GM12878 (cell line): ENCODE results near the gene FFAR4. TPM values are rescaled to one million over a fixed set of nuclear protein-coding genes. Genes with fewer than 3 reads are reported as not detected.

Source experiments
- ATAC-seq: fragments of 200-7000 bp; cut with Tn5 transposase; 3 replicates; pipeline ENCODE4 v1.9.1; 2020; ENCODE audit warnings: mild to moderate bottlenecking, moderate library complexity
- BruUV-seq: library from RNA; stranded (reverse); fragments of 400-500 nt; replicated peaks from 2 replicates; lab custom pipeline; 2021; lab: Mats Ljungman, UMichigan
- CTCF ChIA-PET: fragments of 300-600 bp; sonication (Branson Sonifier 250); formaldehyde crosslinking; extraction: SDS; loops from one replicate; lab custom pipeline; 2021; ENCODE audit warnings: inconsistent platforms; lab: Yijun Ruan, JAX
- POLR2A ChIA-PET: fragments of 350-600 bp; formaldehyde crosslinking; extraction: SDS; loops from one replicate; lab custom pipeline; 2021; ENCODE audit warnings: inconsistent platforms; lab: Charles Lee
- RAD21 ChIA-PET: fragments of 300-600 bp; sonication (Branson Sonifier 250); formaldehyde crosslinking; loops from one replicate; lab custom pipeline; 2023; ENCODE audit warnings: antibody characterized with exemption; ENCODE audit not compliant: unreplicated experiment; lab: Charles Lee
- SMC1A ChIA-PET: fragments of 300-600 bp; sonication (Branson Sonifier 250); formaldehyde crosslinking; loops from one replicate; lab custom pipeline; 2023; ENCODE audit not compliant: unreplicated experiment, uncharacterized antibody; lab: Charles Lee
- DNase-seq: peaks from one replicate; pipeline ENCODE4 v3.0.0-alpha.2; 2011; ENCODE audit warnings: low read depth, low spot score
- FAIRE-seq: peaks from 3 replicates; lab custom pipeline; 2011; peaks lifted over from hg19 to GRCh38; lab: Jason Lieb, UNC
- H2AFZ ChIP-seq: 2 replicates; pipeline ENCODE4 v1.6.0; 2011; ENCODE audit warnings: low read depth, low read length, control low read depth; ENCODE audit not compliant: control insufficient read depth
- H3K27ac ChIP-seq: 2 replicates; pipeline ENCODE4 v1.5.1; 2011; ENCODE audit warnings: control low read depth; ENCODE audit not compliant: control insufficient read depth, insufficient read depth
- H3K27me3 ChIP-seq, 2 experiments: replicated peaks in 1 of 2; 2 replicates each; pipeline versions ENCODE4 v1.6.0 to v1.6.1; 2011; ENCODE audit warnings: low read length in 1 of 2; ENCODE audit not compliant: control insufficient read depth in 2 of 2, insufficient read depth in 2 of 2
- H3K36me3 ChIP-seq, 2 experiments: 2 replicates each; pipeline ENCODE4 v1.5.1; 2011; ENCODE audit warnings: low read length in 1 of 2; ENCODE audit not compliant: control insufficient read depth in 2 of 2, insufficient read depth in 2 of 2
- H3K4me1 ChIP-seq: 2 replicates; pipeline ENCODE4 v1.6.1; 2011; ENCODE audit warnings: mild to moderate bottlenecking, low read length, moderate library complexity, mixed read lengths; ENCODE audit not compliant: control insufficient read depth, insufficient read depth
- H3K4me2 ChIP-seq: 2 replicates; pipeline ENCODE4 v1.6.0; 2011; ENCODE audit warnings: control low read depth; ENCODE audit not compliant: control insufficient read depth, insufficient read depth
- H3K4me3 ChIP-seq: fragments of 200-600 bp; sonication (generic); 2 replicates; pipeline ENCODE4 v1.5.1; 2016
- H3K79me2 ChIP-seq: 2 replicates; pipeline ENCODE4 v1.6.0; 2011; ENCODE audit warnings: low read length; ENCODE audit not compliant: control insufficient read depth, insufficient read depth
- H3K9ac ChIP-seq: 2 replicates; pipeline ENCODE4 v1.8.0; 2011; ENCODE audit warnings: low read length, control low read depth, mixed read lengths; ENCODE audit not compliant: control insufficient read depth, insufficient read depth
- H3K9me3 ChIP-seq: replicated peaks from 3 replicates; pipeline ENCODE4 v1.5.1; 2011; ENCODE audit warnings: mild to moderate bottlenecking, low read length; ENCODE audit not compliant: control insufficient read depth, insufficient read depth
- H4K20me1 ChIP-seq: 2 replicates; pipeline ENCODE4 v1.6.0; 2011; ENCODE audit not compliant: control insufficient read depth, insufficient read depth
- BACH1 ChIP-seq: fragments of 450-650 bp; IDR thresholded peaks from 2 replicates; pipeline ENCODE4 v1.6.1; 2017; ENCODE audit warnings: mild to moderate bottlenecking, borderline replicate concordance
- EED ChIP-seq: sonication (generic); IDR thresholded peaks from 2 replicates; pipeline ENCODE4 v1.6.1; 2016; ENCODE audit warnings: antibody characterized with exemption, low read depth
- EGR1 ChIP-seq, 2 experiments: IDR thresholded peaks; 1 replicate in 1 of 2; 2 replicates in 1 of 2; pipeline ENCODE4 v1.6.1; 2011 to 2012; ENCODE audit warnings: low read depth in 2 of 2, low read length in 2 of 2, borderline replicate concordance in 1 of 2, mild to moderate bottlenecking in 1 of 2, moderate library complexity in 1 of 2
- IKZF2 ChIP-seq, 2 experiments: fragments of 450-650 bp; IDR thresholded peaks; 2 replicates each; pipeline ENCODE4 v1.6.1; 2017; ENCODE audit warnings: mild to moderate bottlenecking in 2 of 2, moderate library complexity in 2 of 2
- JUNB ChIP-seq: IDR thresholded peaks from 2 replicates; pipeline ENCODE4 v1.6.1; 2016; ENCODE audit warnings: antibody characterized with exemption, mild to moderate bottlenecking
- MXI1 ChIP-seq: fragments of 150-350 bp; IDR thresholded peaks from 2 replicates; pipeline ENCODE4 v1.6.1; 2011; ENCODE audit warnings: low read depth, mild to moderate bottlenecking, inconsistent platforms, low read length, improper control_type of control experiment
- PAX5 ChIP-seq: IDR thresholded peaks from 2 replicates; pipeline ENCODE4 v1.6.1; 2011; ENCODE audit warnings: low read depth, low read length, borderline replicate concordance
- POLR2AphosphoS5 ChIP-seq: IDR thresholded peaks from 2 replicates; pipeline ENCODE4 v1.6.1; 2011; ENCODE audit warnings: mild to moderate bottlenecking, low read length, inconsistent platforms
- RCOR1 ChIP-seq: conservative IDR thresholded peaks from 2 replicates; pipeline ENCODE4 v1.6.1; 2012; ENCODE audit warnings: low read depth, low read length, improper control_type of control experiment
- SIX5 ChIP-seq: IDR thresholded peaks from 2 replicates; pipeline ENCODE4 v1.6.1; 2011; ENCODE audit warnings: mild to moderate bottlenecking, low read depth, low read length, moderate library complexity; ENCODE audit not compliant: severe bottlenecking
- SREBF1 ChIP-seq: IDR thresholded peaks from 2 replicates; pipeline ENCODE4 v1.6.1; 2012; ENCODE audit warnings: mild to moderate bottlenecking, low read length
- ZNF592 ChIP-seq: fragments of 450-650 bp; IDR thresholded peaks from 2 replicates; pipeline ENCODE4 v1.6.1; 2017; ENCODE audit warnings: mild to moderate bottlenecking, moderate library complexity
- WGBS: methylation state at CpG from one replicate; pipeline ENCODE4 v1.1.6; 2016; ENCODE audit warnings: low lambda C conversion rate; ENCODE audit not compliant: insufficient replicate concordance, insufficient coverage; ENCODE audit errors: missing lambda C conversion rate; 5-methylcytosine and 5-hydroxymethylcytosine counted together
- in situ Hi-C: fragments of 300-500 bp; cut with MboI; formaldehyde crosslinking; loops from 9 replicates; pipeline ENCODE4 v1.14.3; 2018; ENCODE audit warnings: mixed read lengths
- intact Hi-C: fragments of 100-400 bp; cut with micrococcal nuclease; formaldehyde crosslinking; loops from one replicate; pipeline ENCODE4 v1.14.2; 2022; ENCODE audit not compliant: unreplicated experiment
- polyA plus RNA-seq, 11 experiments: library from polyadenylated mRNA; depleted of rRNA in 4 of 11; unstranded in 6 of 11; stranded (reverse) in 5 of 11; fragments of >200 nt; fragmentation: Nextera tagmentation in 4 of 11; fragmentation: Illumina TruSeq in 1 of 11; extraction: Ambion mirVana in 4 of 11; extraction: Trizol in 1 of 11; gene quantifications; 1 replicate in 1 of 11; 2 replicates in 10 of 11; pipeline versions ENCODE4 v1.2.1 to v1.2.3, GENCODE V29; 2011 to 2016; ENCODE audit warnings: inconsistent platforms in 2 of 11, missing spikeins in 2 of 11, low read depth in 1 of 11
- total RNA-seq, 4 experiments: library from RNA; depleted of rRNA in 3 of 4; stranded (reverse); fragments of >200 nt in 3 of 4; fragmentation: Illumina TruSeq in 1 of 4; extraction: Trizol in 1 of 4; gene quantifications; 2 replicates each; pipeline versions ENCODE4 v1.2.1 to v1.2.3, GENCODE V29; 2013 to 2021
- TF ChIP-seq, protein P1 (sequence below): fragments of 450-650 bp; formaldehyde crosslinking; IDR thresholded peaks from 2 replicates; pipeline ENCODE4 v1.4.0; 2022; ENCODE audit warnings: mild to moderate bottlenecking, moderate library complexity
- TF ChIP-seq, protein P2 (sequence below): fragments of 450-650 bp; formaldehyde crosslinking; IDR thresholded peaks from 2 replicates; pipeline ENCODE4 v1.4.0; 2020; ENCODE audit warnings: mild to moderate bottlenecking, moderate library complexity

The FFAR4 gene
- total and polyA plus RNA-seq, 10 of the 15 experiments (the other 5 are each of a cell fraction or from before 2014, with no cell fraction given), result not detected

- BruUV-seq, result no TSS peak
- Histone ChIP-seq H3K9ac (no peak overlapping the region), H3K27me3 (no peaks in the 10 kb centered on the region), H3K4me2 (no peak overlapping the region), H3K4me3 (no peak overlapping the region), H3K9me3 (no peaks in the 10 kb centered on the region; the same call in 2 of the 3 replicates), H3K79me2 (no peaks in the 10 kb centered on the region), H3K36me3 (no peaks in the 10 kb centered on the region), H2AFZ (no peak overlapping the region), H3K27ac (no peak overlapping the region), H3K4me1 (no peaks in the 10 kb centered on the region), H4K20me1 (no peaks in the 10 kb centered on the region)
- DNase-seq, result no peak
- WGBS, result 47% methylated on average over 3 of the region's 3 CpGs
- intact Hi-C loops, result no loop called here
- no peak for ATAC-seq
- FAIRE-seq, result no peak
- POLR2A ChIA-PET, result no interaction called here
- RAD21 ChIA-PET, result interaction anchor here (0.7 kb wide), 1 partner anchor 113 kb away, joined by 3 read pairs; no protein-coding TSS in a partner anchor
- SMC1A ChIA-PET, result no interaction called here
- CTCF ChIA-PET, result interaction anchor here (0.7 to 2.1 kb wide), 2 partner anchors 23 to 344 kb away, joined by 3 to 7 read pairs; no protein-coding TSS in a partner anchor
- in situ Hi-C loops, result no loop called here
- TF ChIP-seq EED (no peak), POLR2AphosphoS5 (no peak), BACH1 (no peak), SREBF1 (no peak), IKZF2 (IDR thresholded peaks at IDR 0.05) (no peak), RCOR1 (no peak), SIX5 (no peak), PAX5 (no peak), JUNB (no peak), EGR1 (IDR thresholded peaks at IDR 0.05; ENCODE audit: borderline replicate concordance in 1 of 2, low read depth in 2 of 2, low read length in 2 of 2) (no peak), MXI1 (no peak), ZNF592 (no peak)
- TF ChIP-seq, protein P1, sequence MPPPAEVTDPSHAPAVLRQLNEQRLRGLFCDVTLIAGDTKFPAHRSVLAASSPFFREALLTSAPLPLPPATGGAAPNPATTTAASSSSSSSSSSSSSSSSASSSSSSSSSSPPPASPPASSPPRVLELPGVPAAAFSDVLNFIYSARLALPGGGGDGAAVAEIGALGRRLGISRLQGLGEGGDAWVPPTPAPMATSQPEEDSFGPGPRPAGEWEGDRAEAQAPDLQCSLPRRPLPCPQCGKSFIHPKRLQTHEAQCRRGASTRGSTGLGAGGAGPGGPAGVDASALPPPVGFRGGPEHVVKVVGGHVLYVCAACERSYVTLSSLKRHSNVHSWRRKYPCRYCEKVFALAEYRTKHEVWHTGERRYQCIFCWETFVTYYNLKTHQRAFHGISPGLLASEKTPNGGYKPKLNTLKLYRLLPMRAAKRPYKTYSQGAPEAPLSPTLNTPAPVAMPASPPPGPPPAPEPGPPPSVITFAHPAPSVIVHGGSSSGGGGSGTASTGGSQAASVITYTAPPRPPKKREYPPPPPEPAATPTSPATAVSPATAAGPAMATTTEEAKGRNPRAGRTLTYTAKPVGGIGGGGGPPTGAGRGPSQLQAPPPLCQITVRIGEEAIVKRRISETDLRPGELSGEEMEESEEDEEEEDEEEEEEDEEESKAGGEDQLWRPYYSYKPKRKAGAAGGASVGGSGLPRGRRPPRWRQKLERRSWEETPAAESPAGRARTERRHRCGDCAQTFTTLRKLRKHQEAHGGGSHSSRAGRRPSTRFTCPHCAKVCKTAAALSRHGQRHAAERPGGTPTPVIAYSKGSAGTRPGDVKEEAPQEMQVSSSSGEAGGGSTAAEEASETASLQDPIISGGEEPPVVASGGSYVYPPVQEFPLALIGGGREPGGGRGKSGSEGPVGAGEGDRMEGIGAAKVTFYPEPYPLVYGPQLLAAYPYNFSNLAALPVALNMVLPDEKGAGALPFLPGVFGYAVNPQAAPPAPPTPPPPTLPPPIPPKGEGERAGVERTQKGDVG (CRISPR knock-in tag), result no peak
- TF ChIP-seq, protein P2, sequence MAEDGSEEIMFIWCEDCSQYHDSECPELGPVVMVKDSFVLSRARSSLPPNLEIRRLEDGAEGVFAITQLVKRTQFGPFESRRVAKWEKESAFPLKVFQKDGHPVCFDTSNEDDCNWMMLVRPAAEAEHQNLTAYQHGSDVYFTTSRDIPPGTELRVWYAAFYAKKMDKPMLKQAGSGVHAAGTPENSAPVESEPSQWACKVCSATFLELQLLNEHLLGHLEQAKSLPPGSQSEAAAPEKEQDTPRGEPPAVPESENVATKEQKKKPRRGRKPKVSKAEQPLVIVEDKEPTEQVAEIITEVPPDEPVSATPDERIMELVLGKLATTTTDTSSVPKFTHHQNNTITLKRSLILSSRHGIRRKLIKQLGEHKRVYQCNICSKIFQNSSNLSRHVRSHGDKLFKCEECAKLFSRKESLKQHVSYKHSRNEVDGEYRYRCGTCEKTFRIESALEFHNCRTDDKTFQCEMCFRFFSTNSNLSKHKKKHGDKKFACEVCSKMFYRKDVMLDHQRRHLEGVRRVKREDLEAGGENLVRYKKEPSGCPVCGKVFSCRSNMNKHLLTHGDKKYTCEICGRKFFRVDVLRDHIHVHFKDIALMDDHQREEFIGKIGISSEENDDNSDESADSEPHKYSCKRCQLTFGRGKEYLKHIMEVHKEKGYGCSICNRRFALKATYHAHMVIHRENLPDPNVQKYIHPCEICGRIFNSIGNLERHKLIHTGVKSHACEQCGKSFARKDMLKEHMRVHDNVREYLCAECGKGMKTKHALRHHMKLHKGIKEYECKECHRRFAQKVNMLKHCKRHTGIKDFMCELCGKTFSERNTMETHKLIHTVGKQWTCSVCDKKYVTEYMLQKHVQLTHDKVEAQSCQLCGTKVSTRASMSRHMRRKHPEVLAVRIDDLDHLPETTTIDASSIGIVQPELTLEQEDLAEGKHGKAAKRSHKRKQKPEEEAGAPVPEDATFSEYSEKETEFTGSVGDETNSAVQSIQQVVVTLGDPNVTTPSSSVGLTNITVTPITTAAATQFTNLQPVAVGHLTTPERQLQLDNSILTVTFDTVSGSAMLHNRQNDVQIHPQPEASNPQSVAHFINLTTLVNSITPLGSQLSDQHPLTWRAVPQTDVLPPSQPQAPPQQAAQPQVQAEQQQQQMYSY (CRISPR knock-in tag), result no peak
These were observed 11.1 kb downstream of the FFAR4 start for GRCh38 chr10:93577565-93577964.
